Measurements from ENCODE around the gene CLDN7.

The CLDN7 gene

GRCh38 chr17:7235693-7236665 lies 26.3 kb downstream of the CLDN7 start:
- DNase-seq = peak; percentile 70

- DNase-seq = peak; percentile 97
Observed at GRCh38 chr17:7234083-7234951, 28.0 kb downstream of the CLDN7 start, which contains the start of gene DVL2. Gene DVL2, minus strand, starts transcription at chr17:7234517. Its CDS starts 255 bp downstream, at chr17:7234262.

GRCh38 chr17:7233701-7234082 lies 28.6 kb downstream of the CLDN7 start:
- no peak for DNase-seq

GRCh38 chr17:7232114-7232513 lies 30.2 kb downstream of the CLDN7 start:
- DNase-seq = no peak

- no peak for DNase-seq
Observed at GRCh38 chr17:7229504-7229903, 32.8 kb downstream of the CLDN7 start.

- DNase-seq = no peak
Observed at GRCh38 chr17:7228920-7229319, 33.4 kb downstream of the CLDN7 start.

- DNase-seq = no peak
Observed at GRCh38 chr17:7226721-7227710, 35.3 kb downstream of the CLDN7 start.

GRCh38 chr17:7225711-7226331 lies 36.5 kb downstream of the CLDN7 start:
- no peak for DNase-seq

GRCh38 chr17:7224661-7225111 lies 37.6 kb downstream of the CLDN7 start:
- DNase-seq = no peak

GRCh38 chr17:7224110-7224509 lies 38.2 kb downstream of the CLDN7 start:
- DNase-seq = no peak

- no peak for DNase-seq
Observed at GRCh38 chr17:7223375-7223774, 38.9 kb downstream of the CLDN7 start.

GRCh38 chr17:7222972-7223292 lies 39.3 kb downstream of the CLDN7 start:
- DNase-seq = no peak

GRCh38 chr17:7222093-7222971 lies 39.9 kb downstream of the CLDN7 start:
- DNase-seq = no peak

- DNase-seq = no peak
Observed at GRCh38 chr17:7221278-7222092, 40.8 kb downstream of the CLDN7 start.

GRCh38 chr17:7220593-7221277 lies 41.5 kb downstream of the CLDN7 start:
- DNase-seq = peak; percentile 86

GRCh38 chr17:7219812-7220592 lies 42.3 kb downstream of the CLDN7 start, which contains the start of the genes ACADVL and DLG4:
Gene ACADVL, plus strand, starts transcription at chr17:7219938. Its CDS starts 47 bp downstream, at chr17:7219985.
Gene DLG4, minus strand, starts transcription at chr17:7219836.
- peak; percentile 91 for DNase-seq

- no peak for DNase-seq
Observed at GRCh38 chr17:7219229-7219811, 43.0 kb downstream of the CLDN7 start.

- no peak for DNase-seq
Observed at GRCh38 chr17:7218758-7219157, 43.5 kb downstream of the CLDN7 start.

Measured in activated effector memory CD4-positive, alpha-beta T cell treated with anti-CD3 and anti-CD28 coated beads, Interleukin-2, amount 50 U/mL, for 16 hours (primary cell).